ENCODE measurements around the gene NAPG.
"Not testable (repeated sequence)": the region's sequence is repeated elsewhere in the genome, so short reads cannot be mapped to it uniquely, and the experiment has no call there.

DNA sequence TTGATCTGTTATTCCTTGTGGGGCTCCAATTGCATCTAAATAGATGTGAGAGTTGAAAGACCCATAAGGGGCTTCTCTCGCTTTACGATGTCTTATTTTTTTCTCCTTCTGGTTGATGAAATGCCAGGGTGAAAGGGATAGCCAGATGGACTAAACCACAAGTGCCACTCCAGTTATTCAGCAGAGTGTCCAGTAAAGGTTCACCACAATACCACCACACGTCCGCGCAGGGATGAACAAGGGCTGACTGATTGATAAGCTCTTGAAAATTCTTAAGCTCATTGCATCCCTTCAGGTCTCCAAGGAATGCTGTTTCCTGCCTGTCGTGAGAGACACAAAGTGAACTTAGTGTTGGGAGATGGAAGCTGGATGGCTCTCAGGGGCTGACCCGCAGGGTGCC, 74.9 kb downstream of the NAPG start:
- not testable (repeated sequence) for TF ChIP-seq CTCF (IDR thresholded peaks at IDR 0.05; ENCODE audit: low read depth, low read length); EZH2phosphoT487 (IDR thresholded peaks at IDR 0.05; ENCODE audit: low read depth)
